Activated CD8-positive, alpha-beta T cell treated with anti-CD3 and anti-CD28 coated beads, Interleukin-2, amount 10 ng/mL, durations not matched to agents 7 days and 5 days (primary cell): ENCODE measurements around the gene ATP7B. TPM values are rescaled to one million over a fixed set of nuclear protein-coding genes. Genes with fewer than 3 reads are reported as not detected.
"Not testable (repeated sequence)": the region's sequence is repeated elsewhere in the genome, so short reads cannot be mapped to it uniquely, and the experiment has no call there.

Source experiments
- ATAC-seq: fragments of 150-1000 bp; cut with Tn5 transposase; one replicate; pipeline ENCODE4 v1.10.0; 2021; ENCODE audit warnings: moderate library complexity
- CTCF ChIA-PET: fragments of 350-600 bp; sonication (Branson Sonifier 250); formaldehyde crosslinking; loops from one replicate; lab custom pipeline; 2021; ENCODE audit warnings: antibody characterized with exemption; lab: Charles Lee
- POLR2A ChIA-PET: fragments of 350-600 bp; sonication (Branson Sonifier 250); formaldehyde crosslinking; loops from one replicate; lab custom pipeline; 2021; ENCODE audit warnings: antibody characterized with exemption; lab: Charles Lee
- DNase-seq: peaks from one replicate; pipeline ENCODE4 v3.0.0-alpha.2; 2020
- H3K27ac Mint-ChIP-seq: one replicate; pipeline ENCODE4 v1.8.0; 2021; ENCODE audit warnings: mild to moderate bottlenecking, mixed read lengths
- H3K27me3 Mint-ChIP-seq: one replicate; pipeline ENCODE4 v1.8.0; 2021; ENCODE audit warnings: low read depth, mixed read lengths
- H3K36me3 Mint-ChIP-seq: one replicate; pipeline ENCODE4 v1.8.0; 2021; ENCODE audit warnings: low read depth, mixed read lengths
- H3K4me1 Mint-ChIP-seq: one replicate; pipeline ENCODE4 v1.8.0; 2021; ENCODE audit warnings: low read depth, mixed read lengths
- H3K4me3 Mint-ChIP-seq: one replicate; pipeline ENCODE4 v1.8.0; 2021; ENCODE audit warnings: mild to moderate bottlenecking, mixed read lengths
- H3K9me3 Mint-ChIP-seq: one replicate; pipeline ENCODE4 v1.8.0; 2022; ENCODE audit warnings: mixed read lengths; ENCODE audit not compliant: insufficient read depth
- total RNA-seq, 2 experiments: library from RNA; stranded (reverse); gene quantifications; one replicate each; pipeline ENCODE4 v1.2.3, GENCODE V29; 2021

The ATP7B gene
- total RNA-seq = under 1 TPM; 0.29 to 0.37 TPM

- DNase-seq (peak; percentile 29), ATAC-seq (peak; percentile 10)
- POLR2A ChIA-PET = no interaction called here
- peaks cover 7% of the 10 kb centered on the region for H3K36me3 Mint-ChIP-seq
- H3K27me3 Mint-ChIP-seq = peaks cover 31% of the 10 kb centered on the region
- CTCF ChIA-PET = interaction anchor here (4.3 kb wide), 1 partner anchor 10 kb away, joined by 23 read pairs; no protein-coding TSS in a partner anchor
- peak within 1 kb of the TSS; percentile 99 for H3K4me3 Mint-ChIP-seq
- peaks cover 13% of the 10 kb centered on the region for H3K4me1 Mint-ChIP-seq
- H3K9me3 Mint-ChIP-seq = no peaks in the 10 kb centered on the region
- peak within 1 kb of the TSS; percentile 92 for H3K27ac Mint-ChIP-seq
These were observed at the start of gene ATP7B for GRCh38 chr13:52010890-52011631. ATP7B (minus strand) TSS chr13:52011450; CDS start chr13:52011337, 113 bp downstream.

- peaks cover 2% of the 10 kb centered on the region for H3K27me3 Mint-ChIP-seq
- CTCF ChIA-PET = no interaction called here
- H3K4me3 Mint-ChIP-seq = no peak overlapping the region
- H3K27ac Mint-ChIP-seq = no peak overlapping the region
- POLR2A ChIA-PET = no interaction called here
- DNase-seq = no peak
- H3K9me3 Mint-ChIP-seq = no peaks in the 10 kb centered on the region
- no peaks in the 10 kb centered on the region for H3K4me1 Mint-ChIP-seq
- no peak for ATAC-seq
- no peaks in the 10 kb centered on the region for H3K36me3 Mint-ChIP-seq
These were observed 42.2 kb upstream of the ATP7B start for GRCh38 chr13:52053460-52053859.

- H3K4me3 Mint-ChIP-seq = no peak overlapping the region
- ChIA-PET CTCF (no interaction called here), POLR2A (interaction anchor here (0.6 kb wide), 1 partner anchor 21 kb away, joined by 3 read pairs; no protein-coding TSS in a partner anchor)
- no peaks in the 10 kb centered on the region for H3K36me3 Mint-ChIP-seq
- H3K9me3 Mint-ChIP-seq = no peaks in the 10 kb centered on the region
- H3K4me1 Mint-ChIP-seq = no peaks in the 10 kb centered on the region
- H3K27ac Mint-ChIP-seq = no peak overlapping the region
- ATAC-seq = no peak
- no peak for DNase-seq
- H3K27me3 Mint-ChIP-seq = peaks cover 2% of the 10 kb centered on the region
These were observed 40.1 kb upstream of the ATP7B start for GRCh38 chr13:52051400-52051799.

- no peak overlapping the region for H3K27ac Mint-ChIP-seq
- H3K36me3 Mint-ChIP-seq = no peaks in the 10 kb centered on the region
- ChIA-PET POLR2A (no interaction called here), CTCF (no interaction called here)
- H3K9me3 Mint-ChIP-seq = no peaks in the 10 kb centered on the region
- DNase-seq (no peak), ATAC-seq (no peak)
- no peak overlapping the region for H3K4me3 Mint-ChIP-seq
- H3K27me3 Mint-ChIP-seq = peaks cover 2% of the 10 kb centered on the region
- no peaks in the 10 kb centered on the region for H3K4me1 Mint-ChIP-seq
These were observed 37.3 kb upstream of the ATP7B start for GRCh38 chr13:52048516-52048915.

GRCh38 chr13:52047463-52047862 lies 36.2 kb upstream of the ATP7B start:
- peaks cover 2% of the 10 kb centered on the region for H3K27me3 Mint-ChIP-seq
- no peak for DNase-seq
- H3K4me3 Mint-ChIP-seq = no peak overlapping the region
- no peak for ATAC-seq
- H3K27ac Mint-ChIP-seq = no peak overlapping the region
- H3K36me3 Mint-ChIP-seq = no peaks in the 10 kb centered on the region
- POLR2A ChIA-PET = no interaction called here
- no peaks in the 10 kb centered on the region for H3K4me1 Mint-ChIP-seq
- CTCF ChIA-PET = no interaction called here
- no peaks in the 10 kb centered on the region for H3K9me3 Mint-ChIP-seq

GRCh38 chr13:52043675-52044074 lies 32.4 kb upstream of the ATP7B start:
- no peak for ATAC-seq
- H3K27me3 Mint-ChIP-seq = peaks cover 2% of the 10 kb centered on the region

GRCh38 chr13:52036037-52036436 lies 24.8 kb upstream of the ATP7B start:
- Mint-ChIP-seq H3K27ac (no peak overlapping the region), H3K9me3 (peaks cover 5% of the 10 kb centered on the region), H3K36me3 (peaks cover 2% of the 10 kb centered on the region), H3K4me1 (no peaks in the 10 kb centered on the region), H3K27me3 (no peaks in the 10 kb centered on the region), H3K4me3 (no peak overlapping the region)
- ChIA-PET POLR2A (no interaction called here), CTCF (no interaction called here)
- ATAC-seq = no peak
- no peak for DNase-seq

More at GRCh38 chr13:52043675-52044074, 32.4 kb upstream of the ATP7B start:
- no peak for DNase-seq
- peaks cover 2% of the 10 kb centered on the region for H3K36me3 Mint-ChIP-seq
- POLR2A ChIA-PET = no interaction called here
- CTCF ChIA-PET = no interaction called here
- no peak overlapping the region for H3K4me3 Mint-ChIP-seq
- H3K9me3 Mint-ChIP-seq = peaks cover 10% of the 10 kb centered on the region
- no peak overlapping the region for H3K27ac Mint-ChIP-seq
- no peaks in the 10 kb centered on the region for H3K4me1 Mint-ChIP-seq

- Mint-ChIP-seq H3K4me1 (peaks cover 5% of the 10 kb centered on the region), H3K27ac (no peak overlapping the region), H3K36me3 (peaks cover 5% of the 10 kb centered on the region), H3K4me3 (no peak overlapping the region), H3K27me3 (no peaks in the 10 kb centered on the region), H3K9me3 (no peaks in the 10 kb centered on the region)
- ChIA-PET CTCF (interaction anchor here (1.7 kb wide), 1 partner anchor 92 kb away, joined by 4 read pairs; no protein-coding TSS in a partner anchor), POLR2A (no interaction called here)
- DNase-seq = no peak
- no peak for ATAC-seq
These were observed 23.5 kb upstream of the ATP7B start for GRCh38 chr13:52034616-52035226.

GRCh38 chr13:52033039-52033438 lies 21.8 kb upstream of the ATP7B start:
- peaks cover 5% of the 10 kb centered on the region for H3K4me1 Mint-ChIP-seq
- H3K27ac Mint-ChIP-seq = no peak overlapping the region
- DNase-seq = no peak
- peaks cover 20% of the 10 kb centered on the region for H3K36me3 Mint-ChIP-seq
- H3K4me3 Mint-ChIP-seq = no peak overlapping the region
- H3K27me3 Mint-ChIP-seq = no peaks in the 10 kb centered on the region
- no peak for ATAC-seq
- POLR2A ChIA-PET = no interaction called here
- no peaks in the 10 kb centered on the region for H3K9me3 Mint-ChIP-seq
- CTCF ChIA-PET = interaction anchor here (1.2 to 1.7 kb wide), 2 partner anchors 17 to 94 kb away, joined by 4 read pairs; no protein-coding TSS in a partner anchor

- DNase-seq, H3K4me3 Mint-ChIP-seq, CTCF ChIA-PET, H3K4me1 Mint-ChIP-seq, ATAC-seq, H3K27me3 Mint-ChIP-seq, H3K27ac Mint-ChIP-seq, H3K9me3 Mint-ChIP-seq: not testable (repeated sequence)
- POLR2A ChIA-PET = interaction anchor here (0.5 kb wide), 1 partner anchor 20 kb away, joined by 3 read pairs; no protein-coding TSS in a partner anchor
- peaks cover 42% of the 10 kb centered on the region for H3K36me3 Mint-ChIP-seq
These were observed 19.2 kb upstream of the ATP7B start for GRCh38 chr13:52030401-52030800.

GRCh38 chr13:52029569-52029968 lies 18.3 kb upstream of the ATP7B start:
- Mint-ChIP-seq H3K9me3 (no peaks in the 10 kb centered on the region), H3K4me1 (peaks cover 5% of the 10 kb centered on the region), H3K27me3 (no peaks in the 10 kb centered on the region), H3K36me3 (peaks cover 50% of the 10 kb centered on the region), H3K27ac (no peak overlapping the region), H3K4me3 (no peak overlapping the region)
- CTCF ChIA-PET = no interaction called here
- no peak for ATAC-seq
- no peak for DNase-seq
- POLR2A ChIA-PET = no interaction called here

GRCh38 chr13:52027832-52028231 lies 16.6 kb upstream of the ATP7B start:
- no peak for DNase-seq
- H3K4me3 Mint-ChIP-seq = no peak overlapping the region
- no peaks in the 10 kb centered on the region for H3K27me3 Mint-ChIP-seq
- peaks cover 60% of the 10 kb centered on the region for H3K36me3 Mint-ChIP-seq
- CTCF ChIA-PET = interaction anchor here (0.7 kb wide), 1 partner anchor 469 kb away, joined by 3 read pairs; no protein-coding TSS in a partner anchor
- no peaks in the 10 kb centered on the region for H3K9me3 Mint-ChIP-seq
- H3K27ac Mint-ChIP-seq = no peak overlapping the region
- no peak for ATAC-seq
- POLR2A ChIA-PET = no interaction called here
- H3K4me1 Mint-ChIP-seq = peaks cover 5% of the 10 kb centered on the region
